ENCODE data around the gene CDH23.

- TF ChIP-seq RAD21 (conservative IDR thresholded peaks at IDR 0.05) (no peak), EZH2 (IDR thresholded peaks at IDR 0.05; ENCODE audit: borderline replicate concordance, insufficient read depth, low read length, poor library complexity, severe bottlenecking) (no peak), POLR2AphosphoS5 (IDR thresholded peaks at IDR 0.05) (no peak), SMC3 (conservative IDR thresholded peaks at IDR 0.05; ENCODE audit: poor library complexity) (no peak)
- TF ChIP-seq, protein P1, sequence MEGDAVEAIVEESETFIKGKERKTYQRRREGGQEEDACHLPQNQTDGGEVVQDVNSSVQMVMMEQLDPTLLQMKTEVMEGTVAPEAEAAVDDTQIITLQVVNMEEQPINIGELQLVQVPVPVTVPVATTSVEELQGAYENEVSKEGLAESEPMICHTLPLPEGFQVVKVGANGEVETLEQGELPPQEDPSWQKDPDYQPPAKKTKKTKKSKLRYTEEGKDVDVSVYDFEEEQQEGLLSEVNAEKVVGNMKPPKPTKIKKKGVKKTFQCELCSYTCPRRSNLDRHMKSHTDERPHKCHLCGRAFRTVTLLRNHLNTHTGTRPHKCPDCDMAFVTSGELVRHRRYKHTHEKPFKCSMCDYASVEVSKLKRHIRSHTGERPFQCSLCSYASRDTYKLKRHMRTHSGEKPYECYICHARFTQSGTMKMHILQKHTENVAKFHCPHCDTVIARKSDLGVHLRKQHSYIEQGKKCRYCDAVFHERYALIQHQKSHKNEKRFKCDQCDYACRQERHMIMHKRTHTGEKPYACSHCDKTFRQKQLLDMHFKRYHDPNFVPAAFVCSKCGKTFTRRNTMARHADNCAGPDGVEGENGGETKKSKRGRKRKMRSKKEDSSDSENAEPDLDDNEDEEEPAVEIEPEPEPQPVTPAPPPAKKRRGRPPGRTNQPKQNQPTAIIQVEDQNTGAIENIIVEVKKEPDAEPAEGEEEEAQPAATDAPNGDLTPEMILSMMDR (IDR thresholded peaks at IDR 0.05; ENCODE audit: poor library complexity, severe bottlenecking): no peak
Observed at GRCh38 chr10:71799112-71799511, 402.4 kb downstream of the CDH23 start.

Data from neural cell (in vitro differentiated cells).